Transverse colon (tissue), 3 donors: ENCODE measurements around the gene STK32A.

Experiments
- CTCF ChIP-seq, 5 experiments: fragments of 200-600 bp in 3 of 5; fragments of 450-650 bp in 2 of 5; sonication (generic) in 3 of 5; IDR thresholded peaks; 1 replicate in 2 of 5; 2 replicates in 3 of 5; pipeline ENCODE4 v1.5.1; 2016 to 2017; ENCODE audit warnings: antibody characterized with exemption in 5 of 5, inconsistent platforms in 3 of 5, mild to moderate bottlenecking in 2 of 5, moderate library complexity in 1 of 5
- POLR2A ChIP-seq: fragments of 450-650 bp; IDR thresholded peaks from one replicate; pipeline ENCODE4 v1.6.1; 2016; ENCODE audit warnings: antibody characterized with exemption, mild to moderate bottlenecking, moderate library complexity

GRCh38 chr5:147427521-147428401, 192.9 kb downstream of the STK32A start:
- TF ChIP-seq CTCF (IDR thresholded peaks at IDR 0.05) (no peak), POLR2A (no peak)
